Cardiac septum (tissue), 1 donor: Measurements from ENCODE around the gene OIP5. TPM values are rescaled to one million over a fixed set of nuclear protein-coding genes. Genes with fewer than 3 reads are reported as not detected.
A peak's percentile ranks its signal among the peaks of the same experiment; 100 is the strongest.
"Not testable (repeated sequence)": the region's sequence is repeated elsewhere in the genome, so short reads cannot be mapped to it uniquely, and the experiment has no call there.

Experiments
- DNase-seq: peaks from one replicate; pipeline ENCODE4 v3.0.0-alpha.2; 2020; ENCODE audit warnings: low spot score
- intact Hi-C: fragments of 100-400 bp; cut with DNase I; formaldehyde crosslinking; loops from one replicate; pipeline ENCODE4 v1.14.0; 2022
- total RNA-seq: library from RNA; stranded (reverse); fragmentation: NEBNext Ultra II Directional; extraction: Animal tissue kit (Norgen Biotek cat#: 25700); gene quantifications from one replicate; pipeline ENCODE4 v1.2.1, GENCODE V29; 2021
- donor health status: DM: no; HTN: no; CAD: no.

OIP5 gene
- total RNA-seq, 1 donor from 2014 or later, result not detected

- intact Hi-C loops, result no loop called here
- DNase-seq, result no peak
Measured at GRCh38 chr15:41309226-41309905, 23.0 kb downstream of the OIP5 start.

- intact Hi-C loops, result no loop called here
- DNase-seq, result no peak
Measured at GRCh38 chr15:41307679-41308078, 24.7 kb downstream of the OIP5 start.

- no peak for DNase-seq
- intact Hi-C loops, result no loop called here
Measured at GRCh38 chr15:41304149-41304770, 28.1 kb downstream of the OIP5 start.

GRCh38 chr15:41301587-41301986 lies 30.8 kb downstream of the OIP5 start:
- no peak for DNase-seq
- intact Hi-C loops, result no loop called here

GRCh38 chr15:41301139-41301538 lies 31.3 kb downstream of the OIP5 start:
- DNase-seq, intact Hi-C loops: not testable (repeated sequence)

- intact Hi-C loops, result no loop called here
- no peak for DNase-seq
Measured at GRCh38 chr15:41292521-41292920, 39.9 kb downstream of the OIP5 start.

- intact Hi-C loops, result no loop called here
- DNase-seq, result no peak
Measured at GRCh38 chr15:41291065-41291631, 41.2 kb downstream of the OIP5 start.

- intact Hi-C loops, result no loop called here
- DNase-seq, result no peak
Measured at GRCh38 chr15:41289953-41290352, 42.4 kb downstream of the OIP5 start.

GRCh38 chr15:41288464-41288863 lies 43.9 kb downstream of the OIP5 start:
- intact Hi-C loops, result no loop called here
- DNase-seq, result no peak

GRCh38 chr15:41286665-41287333 lies 45.6 kb downstream of the OIP5 start:
- DNase-seq, result no peak
- intact Hi-C loops, result no loop called here

GRCh38 chr15:41285285-41285684 lies 47.1 kb downstream of the OIP5 start:
- no peak for DNase-seq
- intact Hi-C loops, result no loop called here

- intact Hi-C loops, result loop anchor here (5.0 kb wide), 1 partner anchor 167 kb away; the partner anchor contains the start of gene INO80
Measured at GRCh38 chr15:41284427-41285177, 47.8 kb downstream of the OIP5 start.

GRCh38 chr15:41283653-41284426 lies 48.6 kb downstream of the OIP5 start:
- DNase-seq, result peak; percentile 98
- intact Hi-C loops, result loop anchor here (1.0 to 5.0 kb wide), 2 partner anchors 53 to 167 kb away; partner anchors contain the start of genes CHP1 and INO80

More at GRCh38 chr15:41284427-41285177, 47.8 kb downstream of the OIP5 start:
- DNase-seq, result no peak

- intact Hi-C loops, result loop anchor here (1.0 to 5.0 kb wide), 2 partner anchors 52 to 166 kb away; partner anchors contain the start of genes CHP1 and INO80
- DNase-seq, result not testable (repeated sequence)
Measured at GRCh38 chr15:41282980-41283652, 49.3 kb downstream of the OIP5 start.

GRCh38 chr15:41282436-41282835 lies 50.0 kb downstream of the OIP5 start:
- not testable (repeated sequence) for DNase-seq
- intact Hi-C loops, result loop anchor here (5.0 kb wide), 1 partner anchor 165 kb away; the partner anchor contains the start of gene INO80

- DNase-seq, result no peak
- intact Hi-C loops, result loop anchor here (5.0 kb wide), 1 partner anchor 164 kb away; the partner anchor contains the start of gene INO80
Measured at GRCh38 chr15:41281236-41281635, 51.2 kb downstream of the OIP5 start.

- DNase-seq, result no peak
- intact Hi-C loops, result loop anchor here (5.0 kb wide), 1 partner anchor 162 kb away; the partner anchor contains the start of gene INO80
Measured at GRCh38 chr15:41279535-41280283, 52.7 kb downstream of the OIP5 start.
